Cortex of kidney (tissue), 1 donor: ENCODE results near the gene WDR83.

Source experiments
- DNase-seq: peaks from one replicate; lab custom pipeline; 2025; lab: John Stamatoyannopoulos, UW

The WDR83 gene

GRCh38 chr19:12715929-12716328 is 49.3 kb downstream of the WDR83 start:
- no peak for DNase-seq

- DNase-seq = no peak
Observed at GRCh38 chr19:12720296-12720695, 53.7 kb downstream of the WDR83 start.

- DNase-seq = no peak
Observed at GRCh38 chr19:12720851-12721655, 54.4 kb downstream of the WDR83 start.

- no peak for DNase-seq
Observed at GRCh38 chr19:12721656-12722565, 55.3 kb downstream of the WDR83 start.

- no peak for DNase-seq
Observed at GRCh38 chr19:12722566-12723380, 56.2 kb downstream of the WDR83 start.

- no peak for DNase-seq
Observed at GRCh38 chr19:12723381-12723640, 56.7 kb downstream of the WDR83 start.

GRCh38 chr19:12723641-12724426 is 57.2 kb downstream of the WDR83 start, which contains the start of gene TNPO2:
TNPO2 (minus strand) TSS chr19:12723932; CDS start chr19:12720977, 2,955 bp downstream.
- DNase-seq = no peak
